NCI-H1417 (cell line): ENCODE data around the gene HTR2B.
"Not testable (repeated sequence)": the region's sequence is repeated elsewhere in the genome, so short reads cannot be mapped to it uniquely, and the experiment has no call there.

Experiments
- DNase-seq, 3 experiments: peaks; one replicate each; lab custom pipeline; 2025; lab: John Stamatoyannopoulos, UW

Gene HTR2B

GRCh38 chr2:231093933-231094332 is 30.9 kb downstream of the HTR2B start:
- no peak for DNase-seq

GRCh38 chr2:231088754-231089153 is 36.1 kb downstream of the HTR2B start:
- no peak for DNase-seq

GRCh38 chr2:231084565-231084964 is 40.3 kb downstream of the HTR2B start:
- DNase-seq: no peak

- no peak for DNase-seq
These were observed 55.3 kb downstream of the HTR2B start for GRCh38 chr2:231069379-231070054.

- no peak for DNase-seq
These were observed 56.2 kb downstream of the HTR2B start for GRCh38 chr2:231068525-231069222.

- DNase-seq: not testable (repeated sequence)
These were observed 57.3 kb downstream of the HTR2B start for GRCh38 chr2:231067531-231067930.

GRCh38 chr2:231065966-231066365 is 58.9 kb downstream of the HTR2B start:
- DNase-seq: no peak

GRCh38 chr2:231063347-231063746 is 61.5 kb downstream of the HTR2B start:
- no peak for DNase-seq

GRCh38 chr2:231062776-231063175 is 62.1 kb downstream of the HTR2B start:
- DNase-seq: no peak

GRCh38 chr2:231059756-231060155 is 65.1 kb downstream of the HTR2B start:
- no peak for DNase-seq

- DNase-seq: no peak
These were observed 65.9 kb downstream of the HTR2B start for GRCh38 chr2:231058761-231059550.
